Left ventricle myocardium inferior (tissue), 1 donor: ENCODE results near the gene ADGRF5. TPM values are rescaled to one million over a fixed set of nuclear protein-coding genes. Genes with fewer than 3 reads are reported as not detected.

ENCODE experiments used
- DNase-seq: peaks from one replicate; pipeline ENCODE4 v3.0.0-alpha.2; 2020
- H3K27ac ChIP-seq: fragments of 200-600 bp; replicated peaks from 2 replicates; pipeline ENCODE4 v1.8.0; 2021
- H3K27me3 ChIP-seq: fragments of 200-600 bp; 2 replicates; pipeline ENCODE4 v1.8.0; 2021; ENCODE audit warnings: low read depth
- H3K36me3 ChIP-seq: fragments of 200-600 bp; 2 replicates; pipeline ENCODE4 v1.8.0; 2021
- H3K4me1 ChIP-seq: fragments of 200-600 bp; 2 replicates; pipeline ENCODE4 v1.8.0; 2021
- H3K4me3 ChIP-seq: fragments of 200-600 bp; 2 replicates; pipeline ENCODE4 v1.8.0; 2021; ENCODE audit warnings: mild to moderate bottlenecking, moderate library complexity
- H3K9me3 ChIP-seq: fragments of 200-600 bp; replicated peaks from 2 replicates; pipeline ENCODE4 v1.8.0; 2021
- CTCF ChIP-seq: fragments of 200-600 bp; IDR thresholded peaks from 2 replicates; pipeline ENCODE4 v1.8.0; 2021; ENCODE audit warnings: antibody characterized with exemption, mild to moderate bottlenecking, borderline replicate concordance
- intact Hi-C: fragments of 100-400 bp; cut with micrococcal nuclease; formaldehyde crosslinking; loops from one replicate; pipeline ENCODE4 v1.11.0; 2022
- long read RNA-seq: library from polyadenylated mRNA; unstranded; transcript quantifications from one replicate; pipeline ENCODE4 v2.0.0, GENCODE V29; 2021
- total RNA-seq: library from RNA; stranded (reverse); fragmentation: NEBNext Ultra II Directional; extraction: Animal tissue kit (Norgen Biotek cat#: 25700); gene quantifications from one replicate; pipeline ENCODE4 v1.2.1, GENCODE V29; 2021
- donor health status: DM: no; HTN: yes; CAD: no; lungs with severe emphysema.

ADGRF5 gene
- total RNA-seq = 42.1 TPM
- long read RNA-seq, full-length matches to known transcripts = 7 of 48 reads
- long read RNA-seq, partial matches to known transcripts = 29 of 48 reads
- long read RNA-seq, other reads (novel, unspliced or antisense) = 12 of 48 reads

- Histone ChIP-seq H3K36me3 (no peaks in the 10 kb centered on the region), H3K27ac (peak within 1 kb of the TSS; percentile 88), H3K9me3 (no peaks in the 10 kb centered on the region), H3K4me1 (peaks cover 48% of the 10 kb centered on the region), H3K4me3 (peak within 1 kb of the TSS; percentile 61), H3K27me3 (peaks cover 8% of the 10 kb centered on the region)
- no peak for TF ChIP-seq CTCF
- peak; percentile 32 for DNase-seq
- intact Hi-C loops = no loop called here
Observed at GRCh38 chr6:46921731-46922130, at the start of gene ADGRF5. ADGRF5 (minus strand) TSS chr6:46921938; CDS start chr6:46906762, 15,176 bp downstream.

GRCh38 chr6:46969206-46969605 lies 47.5 kb upstream of the ADGRF5 start:
- H3K27ac ChIP-seq = no peak overlapping the region
- H3K4me1 ChIP-seq = peaks cover 15% of the 10 kb centered on the region
- intact Hi-C loops = no loop called here
- DNase-seq = no peak
- no peak overlapping the region for H3K4me3 ChIP-seq
- H3K36me3 ChIP-seq = no peaks in the 10 kb centered on the region
- H3K27me3 ChIP-seq = no peaks in the 10 kb centered on the region
- no peaks in the 10 kb centered on the region for H3K9me3 ChIP-seq
- TF ChIP-seq CTCF = no peak

- intact Hi-C loops = no loop called here
- Histone ChIP-seq H3K4me3 (no peak overlapping the region), H3K27me3 (no peaks in the 10 kb centered on the region), H3K4me1 (peaks cover 22% of the 10 kb centered on the region), H3K27ac (no peak overlapping the region), H3K9me3 (no peaks in the 10 kb centered on the region), H3K36me3 (no peaks in the 10 kb centered on the region)
- DNase-seq = no peak
- TF ChIP-seq CTCF = no peak
Observed at GRCh38 chr6:46967826-46968349, 46.1 kb upstream of the ADGRF5 start.

- DNase-seq = no peak
- no peak for TF ChIP-seq CTCF
- Histone ChIP-seq H3K27me3 (no peaks in the 10 kb centered on the region), H3K9me3 (no peaks in the 10 kb centered on the region), H3K27ac (peak overlapping the region; percentile 50), H3K4me3 (no peak overlapping the region), H3K4me1 (peaks cover 22% of the 10 kb centered on the region), H3K36me3 (no peaks in the 10 kb centered on the region)
- intact Hi-C loops = no loop called here
Observed at GRCh38 chr6:46964716-46965519, 43.2 kb upstream of the ADGRF5 start.

GRCh38 chr6:46963626-46964025 lies 41.9 kb upstream of the ADGRF5 start:
- Histone ChIP-seq H3K4me3 (no peak overlapping the region), H3K9me3 (no peaks in the 10 kb centered on the region), H3K4me1 (peaks cover 22% of the 10 kb centered on the region), H3K27ac (peak overlapping the region; percentile 50), H3K36me3 (no peaks in the 10 kb centered on the region), H3K27me3 (no peaks in the 10 kb centered on the region)
- DNase-seq = no peak
- no peak for TF ChIP-seq CTCF
- intact Hi-C loops = no loop called here
